Esophagus squamous epithelium (tissue), 4 donors: ENCODE measurements around the gene IL27RA.

ENCODE experiments used
- POLR2A ChIP-seq, 4 donors: fragments of 450-650 bp; IDR thresholded peaks; one replicate each; pipeline ENCODE4 v1.6.1; 2017; ENCODE audit warnings: antibody characterized with exemption in 4 of 4, mild to moderate bottlenecking in 4 of 4, moderate library complexity in 3 of 4
- TF ChIP-seq, protein P1 (sequence below), 6 experiments: fragments of 450-650 bp in 4 of 6; fragments of 200-600 bp in 2 of 6; sonication (generic) in 2 of 6; IDR thresholded peaks; one replicate each; pipeline ENCODE4 v1.5.1; 2016 to 2019; ENCODE audit warnings: antibody characterized with exemption in 6 of 6, mild to moderate bottlenecking in 4 of 6, moderate library complexity in 4 of 6

DNA sequence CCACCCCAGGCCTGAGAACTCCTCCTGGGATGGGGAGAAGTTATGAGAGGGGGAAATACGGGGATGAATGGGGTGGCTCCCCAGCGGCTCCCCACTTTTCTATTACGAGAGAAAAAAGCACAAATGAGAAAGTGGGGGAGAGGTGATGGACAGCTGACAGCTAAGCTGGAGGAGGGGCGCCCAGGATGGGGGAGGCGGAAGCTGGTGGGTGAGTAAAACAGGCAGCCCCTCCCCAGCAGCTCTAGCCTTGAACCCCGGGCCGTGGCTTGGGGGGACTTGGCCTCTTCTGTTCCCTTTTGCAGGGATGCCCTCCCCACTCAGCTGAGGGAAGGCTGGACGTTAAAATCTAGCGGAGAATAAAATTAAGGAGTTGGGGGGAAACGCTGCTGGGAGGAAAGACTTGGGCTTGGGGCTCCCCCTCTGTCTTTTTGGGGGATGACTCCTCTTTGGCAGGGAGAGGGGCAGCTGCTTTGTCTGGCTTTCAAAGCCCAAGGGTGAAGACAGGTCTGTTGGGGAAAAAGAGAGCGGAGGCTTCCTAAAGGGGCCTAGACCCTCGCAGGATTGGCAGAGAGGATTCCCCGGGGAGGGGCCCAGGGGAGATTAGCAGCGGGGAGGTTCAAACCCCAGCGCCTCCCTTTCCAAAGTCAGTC is 60.4 kb downstream of the IL27RA start:
- TF ChIP-seq, protein P1, sequence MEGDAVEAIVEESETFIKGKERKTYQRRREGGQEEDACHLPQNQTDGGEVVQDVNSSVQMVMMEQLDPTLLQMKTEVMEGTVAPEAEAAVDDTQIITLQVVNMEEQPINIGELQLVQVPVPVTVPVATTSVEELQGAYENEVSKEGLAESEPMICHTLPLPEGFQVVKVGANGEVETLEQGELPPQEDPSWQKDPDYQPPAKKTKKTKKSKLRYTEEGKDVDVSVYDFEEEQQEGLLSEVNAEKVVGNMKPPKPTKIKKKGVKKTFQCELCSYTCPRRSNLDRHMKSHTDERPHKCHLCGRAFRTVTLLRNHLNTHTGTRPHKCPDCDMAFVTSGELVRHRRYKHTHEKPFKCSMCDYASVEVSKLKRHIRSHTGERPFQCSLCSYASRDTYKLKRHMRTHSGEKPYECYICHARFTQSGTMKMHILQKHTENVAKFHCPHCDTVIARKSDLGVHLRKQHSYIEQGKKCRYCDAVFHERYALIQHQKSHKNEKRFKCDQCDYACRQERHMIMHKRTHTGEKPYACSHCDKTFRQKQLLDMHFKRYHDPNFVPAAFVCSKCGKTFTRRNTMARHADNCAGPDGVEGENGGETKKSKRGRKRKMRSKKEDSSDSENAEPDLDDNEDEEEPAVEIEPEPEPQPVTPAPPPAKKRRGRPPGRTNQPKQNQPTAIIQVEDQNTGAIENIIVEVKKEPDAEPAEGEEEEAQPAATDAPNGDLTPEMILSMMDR (IDR thresholded peaks at IDR 0.05): no peak
- no peak for TF ChIP-seq POLR2A (IDR thresholded peaks at IDR 0.05)
